HEK293 (cell line): ENCODE data around the gene ZGPAT.

Source experiments
- ATF2 ChIP-seq: fragments of 450-650 bp; formaldehyde crosslinking; IDR thresholded peaks from 2 replicates; pipeline ENCODE4 v1.5.1; 2016; ENCODE audit warnings: missing biosample characterization, missing genetic modification characterization, low read depth
- HOXC10 ChIP-seq: sonication (generic); formaldehyde crosslinking; IDR thresholded peaks from 2 replicates; pipeline ENCODE4 v1.8.1; 2023; ENCODE audit warnings: mild to moderate bottlenecking, missing genetic modification reagents
- KLF9 ChIP-seq: fragments of 450-650 bp; formaldehyde crosslinking; IDR thresholded peaks from 2 replicates; pipeline ENCODE4 v1.5.1; 2016; ENCODE audit warnings: missing biosample characterization, missing genetic modification characterization, low read depth
- PRDM1 ChIP-seq: fragments of 450-650 bp; formaldehyde crosslinking; IDR thresholded peaks from 2 replicates; pipeline ENCODE4; 2016; ENCODE audit warnings: missing biosample characterization, missing genetic modification characterization
- SCRT2 ChIP-seq: fragments of 450-650 bp; formaldehyde crosslinking; IDR thresholded peaks from 2 replicates; pipeline ENCODE4 v1.5.1; 2016; ENCODE audit warnings: missing biosample characterization, missing genetic modification characterization
- ZBTB48 ChIP-seq: fragments of 450-650 bp; formaldehyde crosslinking; IDR thresholded peaks from 2 replicates; pipeline ENCODE4 v1.5.1; 2016; ENCODE audit warnings: missing biosample characterization, missing genetic modification characterization
- ZBTB49 ChIP-seq: fragments of 450-650 bp; formaldehyde crosslinking; IDR thresholded peaks from 2 replicates; pipeline ENCODE4 v1.5.1; 2016; ENCODE audit warnings: missing biosample characterization, missing genetic modification characterization, low read depth
- ZBTB7A ChIP-seq: fragments of 450-650 bp; formaldehyde crosslinking; IDR thresholded peaks from 2 replicates; pipeline ENCODE4 v1.5.1; 2016; ENCODE audit warnings: low read depth, missing biosample characterization, missing genetic modification characterization
- ZNF155 ChIP-seq: fragments of 450-650 bp; formaldehyde crosslinking; IDR thresholded peaks from 2 replicates; pipeline ENCODE4 v1.5.1; 2016; ENCODE audit warnings: missing biosample characterization, missing genetic modification characterization
- ZNF157 ChIP-seq: fragments of 450-650 bp; formaldehyde crosslinking; IDR thresholded peaks from 2 replicates; pipeline ENCODE4 v1.5.1; 2016; ENCODE audit warnings: missing biosample characterization, missing genetic modification characterization
- ZNF239 ChIP-seq: fragments of 450-650 bp; formaldehyde crosslinking; IDR thresholded peaks from 2 replicates; pipeline ENCODE4 v1.5.1; 2016; ENCODE audit warnings: missing biosample characterization, missing genetic modification characterization
- ZNF24 ChIP-seq: fragments of 450-650 bp; formaldehyde crosslinking; IDR thresholded peaks from 2 replicates; pipeline ENCODE4 v1.5.1; 2016; ENCODE audit warnings: missing biosample characterization, missing genetic modification characterization
- ZNF341 ChIP-seq: fragments of 450-650 bp; formaldehyde crosslinking; IDR thresholded peaks from 2 replicates; pipeline ENCODE4; 2016; ENCODE audit warnings: low read depth, missing biosample characterization, missing genetic modification characterization
- ZNF404 ChIP-seq: fragments of 450-650 bp; formaldehyde crosslinking; IDR thresholded peaks from 2 replicates; pipeline ENCODE4 v1.5.1; 2017; ENCODE audit warnings: missing biosample characterization, missing genetic modification characterization
- ZNF423 ChIP-seq: fragments of 450-650 bp; formaldehyde crosslinking; IDR thresholded peaks from 2 replicates; pipeline ENCODE4 v1.5.1; 2016; ENCODE audit warnings: missing biosample characterization, missing genetic modification characterization
- ZNF530 ChIP-seq: fragments of 450-650 bp; formaldehyde crosslinking; IDR thresholded peaks from 2 replicates; pipeline ENCODE4 v1.5.1; 2016; ENCODE audit warnings: low read depth, missing biosample characterization, missing genetic modification characterization
- ZNF585B ChIP-seq: fragments of 450-650 bp; formaldehyde crosslinking; IDR thresholded peaks from 2 replicates; pipeline ENCODE4 v1.5.1; 2016; ENCODE audit warnings: missing biosample characterization, missing genetic modification characterization
- ZNF621 ChIP-seq: fragments of 450-650 bp; formaldehyde crosslinking; IDR thresholded peaks from 2 replicates; pipeline ENCODE4 v1.5.1; 2017; ENCODE audit warnings: missing biosample characterization, missing genetic modification characterization
- ZNF626 ChIP-seq: fragments of 450-650 bp; sonication (Bioruptor Pico); formaldehyde crosslinking; IDR thresholded peaks from 2 replicates; pipeline ENCODE4 v1.5.1; 2018; ENCODE audit warnings: missing biosample characterization, missing genetic modification characterization, inconsistent platforms
- ZNF654 ChIP-seq: fragments of 450-650 bp; formaldehyde crosslinking; IDR thresholded peaks from 2 replicates; pipeline ENCODE4 v1.5.1; 2016; ENCODE audit warnings: low read depth, missing biosample characterization, missing genetic modification characterization
- ZNF701 ChIP-seq: fragments of 450-650 bp; formaldehyde crosslinking; IDR thresholded peaks from 2 replicates; pipeline ENCODE4 v1.5.1; 2016; ENCODE audit warnings: missing biosample characterization, missing genetic modification characterization
- ZSCAN16 ChIP-seq: fragments of 450-650 bp; formaldehyde crosslinking; IDR thresholded peaks from 2 replicates; pipeline ENCODE4 v1.5.1; 2016; ENCODE audit warnings: missing biosample characterization, missing genetic modification characterization
- TF ChIP-seq, protein P1 (sequence below): fragments of 450-650 bp; formaldehyde crosslinking; IDR thresholded peaks from 2 replicates; pipeline ENCODE4 v1.5.1; 2016; ENCODE audit warnings: missing biosample characterization, missing genetic modification characterization
- TF ChIP-seq, protein P2 (sequence below): fragments of 450-650 bp; formaldehyde crosslinking; IDR thresholded peaks from 2 replicates; pipeline ENCODE4 v1.5.1; 2016; ENCODE audit warnings: missing biosample characterization, missing genetic modification characterization
- TF ChIP-seq, protein P3 (sequence below): fragments of 450-650 bp; formaldehyde crosslinking; conservative IDR thresholded peaks from 2 replicates; pipeline ENCODE4 v1.5.1; 2016; ENCODE audit warnings: low read depth, missing biosample characterization, missing genetic modification characterization
- TF ChIP-seq, protein P4 (sequence below): fragments of 450-650 bp; formaldehyde crosslinking; IDR thresholded peaks from 2 replicates; pipeline ENCODE4 v1.5.1; 2017; ENCODE audit warnings: missing biosample characterization, missing genetic modification characterization
- TF ChIP-seq, protein P5 (sequence below): fragments of 450-650 bp; formaldehyde crosslinking; IDR thresholded peaks from 2 replicates; pipeline ENCODE4 v1.5.1; 2016; ENCODE audit warnings: missing biosample characterization, missing genetic modification characterization

Gene ZGPAT

GRCh38 chr20:63706852-63707557 is 834 bp upstream of the ZGPAT start (continued):
- TF ChIP-seq ZBTB49 (tag by site-specific recombination) (no peak), ZNF621 (tag by site-specific recombination) (no peak), ZNF585B (tag by site-specific recombination) (no peak), ZNF404 (tag by site-specific recombination) (no peak), KLF9 (tag by site-specific recombination) (no peak), ZNF155 (no peak), ZBTB48 (tag by site-specific recombination) (no peak), ZNF341 (tag by site-specific recombination) (peak; percentile 36; the same call in 1 of the 2 replicates), ZNF157 (tag by site-specific recombination) (no peak), ZNF239 (no peak), ATF2 (tag by site-specific recombination) (no peak), ZNF423 (no peak), ZBTB7A (tag by site-specific recombination) (peak; percentile 15; the same call in 1 of the 2 replicates), ZNF701 (no peak), ZNF24 (tag by site-specific recombination) (no peak), ZNF626 (tag by site-specific recombination) (no peak), ZNF530 (tag by site-specific recombination) (no peak), ZSCAN16 (tag by site-specific recombination) (no peak), PRDM1 (tag by site-specific recombination) (no peak), SCRT2 (tag by site-specific recombination) (no peak), HOXC10 (CRISPR knock-in tag) (no peak), ZNF654 (tag by site-specific recombination) (peak; percentile 44)
- TF ChIP-seq, protein P1, sequence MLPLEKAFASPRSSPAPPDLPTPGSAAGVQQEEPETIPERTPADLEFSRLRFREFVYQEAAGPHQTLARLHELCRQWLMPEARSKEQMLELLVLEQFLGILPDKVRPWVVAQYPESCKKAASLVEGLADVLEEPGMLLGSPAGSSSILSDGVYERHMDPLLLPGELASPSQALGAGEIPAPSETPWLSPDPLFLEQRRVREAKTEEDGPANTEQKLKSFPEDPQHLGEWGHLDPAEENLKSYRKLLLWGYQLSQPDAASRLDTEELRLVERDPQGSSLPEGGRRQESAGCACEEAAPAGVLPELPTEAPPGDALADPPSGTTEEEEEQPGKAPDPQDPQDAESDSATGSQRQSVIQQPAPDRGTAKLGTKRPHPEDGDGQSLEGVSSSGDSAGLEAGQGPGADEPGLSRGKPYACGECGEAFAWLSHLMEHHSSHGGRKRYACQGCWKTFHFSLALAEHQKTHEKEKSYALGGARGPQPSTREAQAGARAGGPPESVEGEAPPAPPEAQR (tag by site-specific recombination), result no peak
- TF ChIP-seq, protein P2, sequence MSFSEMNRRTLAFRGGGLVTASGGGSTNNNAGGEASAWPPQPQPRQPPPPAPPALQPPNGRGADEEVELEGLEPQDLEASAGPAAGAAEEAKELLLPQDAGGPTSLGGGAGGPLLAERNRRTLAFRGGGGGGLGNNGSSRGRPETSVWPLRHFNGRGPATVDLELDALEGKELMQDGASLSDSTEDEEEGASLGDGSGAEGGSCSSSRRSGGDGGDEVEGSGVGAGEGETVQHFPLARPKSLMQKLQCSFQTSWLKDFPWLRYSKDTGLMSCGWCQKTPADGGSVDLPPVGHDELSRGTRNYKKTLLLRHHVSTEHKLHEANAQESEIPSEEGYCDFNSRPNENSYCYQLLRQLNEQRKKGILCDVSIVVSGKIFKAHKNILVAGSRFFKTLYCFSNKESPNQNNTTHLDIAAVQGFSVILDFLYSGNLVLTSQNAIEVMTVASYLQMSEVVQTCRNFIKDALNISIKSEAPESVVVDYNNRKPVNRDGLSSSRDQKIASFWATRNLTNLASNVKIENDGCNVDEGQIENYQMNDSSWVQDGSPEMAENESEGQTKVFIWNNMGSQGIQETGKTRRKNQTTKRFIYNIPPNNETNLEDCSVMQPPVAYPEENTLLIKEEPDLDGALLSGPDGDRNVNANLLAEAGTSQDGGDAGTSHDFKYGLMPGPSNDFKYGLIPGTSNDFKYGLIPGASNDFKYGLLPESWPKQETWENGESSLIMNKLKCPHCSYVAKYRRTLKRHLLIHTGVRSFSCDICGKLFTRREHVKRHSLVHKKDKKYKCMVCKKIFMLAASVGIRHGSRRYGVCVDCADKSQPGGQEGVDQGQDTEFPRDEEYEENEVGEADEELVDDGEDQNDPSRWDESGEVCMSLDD (tag by site-specific recombination), result peak; percentile 36; the same call in 1 of the 2 replicates
- TF ChIP-seq, protein P3, sequence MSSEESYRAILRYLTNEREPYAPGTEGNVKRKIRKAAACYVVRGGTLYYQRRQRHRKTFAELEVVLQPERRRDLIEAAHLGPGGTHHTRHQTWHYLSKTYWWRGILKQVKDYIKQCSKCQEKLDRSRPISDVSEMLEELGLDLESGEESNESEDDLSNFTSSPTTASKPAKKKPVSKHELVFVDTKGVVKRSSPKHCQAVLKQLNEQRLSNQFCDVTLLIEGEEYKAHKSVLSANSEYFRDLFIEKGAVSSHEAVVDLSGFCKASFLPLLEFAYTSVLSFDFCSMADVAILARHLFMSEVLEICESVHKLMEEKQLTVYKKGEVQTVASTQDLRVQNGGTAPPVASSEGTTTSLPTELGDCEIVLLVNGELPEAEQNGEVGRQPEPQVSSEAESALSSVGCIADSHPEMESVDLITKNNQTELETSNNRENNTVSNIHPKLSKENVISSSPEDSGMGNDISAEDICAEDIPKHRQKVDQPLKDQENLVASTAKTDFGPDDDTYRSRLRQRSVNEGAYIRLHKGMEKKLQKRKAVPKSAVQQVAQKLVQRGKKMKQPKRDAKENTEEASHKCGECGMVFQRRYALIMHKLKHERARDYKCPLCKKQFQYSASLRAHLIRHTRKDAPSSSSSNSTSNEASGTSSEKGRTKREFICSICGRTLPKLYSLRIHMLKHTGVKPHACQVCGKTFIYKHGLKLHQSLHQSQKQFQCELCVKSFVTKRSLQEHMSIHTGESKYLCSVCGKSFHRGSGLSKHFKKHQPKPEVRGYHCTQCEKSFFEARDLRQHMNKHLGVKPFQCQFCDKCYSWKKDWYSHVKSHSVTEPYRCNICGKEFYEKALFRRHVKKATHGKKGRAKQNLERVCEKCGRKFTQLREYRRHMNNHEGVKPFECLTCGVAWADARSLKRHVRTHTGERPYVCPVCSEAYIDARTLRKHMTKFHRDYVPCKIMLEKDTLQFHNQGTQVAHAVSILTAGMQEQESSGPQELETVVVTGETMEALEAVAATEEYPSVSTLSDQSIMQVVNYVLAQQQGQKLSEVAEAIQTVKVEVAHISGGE, result peak; percentile 44; the same call in 1 of the 2 replicates
- TF ChIP-seq, protein P4, sequence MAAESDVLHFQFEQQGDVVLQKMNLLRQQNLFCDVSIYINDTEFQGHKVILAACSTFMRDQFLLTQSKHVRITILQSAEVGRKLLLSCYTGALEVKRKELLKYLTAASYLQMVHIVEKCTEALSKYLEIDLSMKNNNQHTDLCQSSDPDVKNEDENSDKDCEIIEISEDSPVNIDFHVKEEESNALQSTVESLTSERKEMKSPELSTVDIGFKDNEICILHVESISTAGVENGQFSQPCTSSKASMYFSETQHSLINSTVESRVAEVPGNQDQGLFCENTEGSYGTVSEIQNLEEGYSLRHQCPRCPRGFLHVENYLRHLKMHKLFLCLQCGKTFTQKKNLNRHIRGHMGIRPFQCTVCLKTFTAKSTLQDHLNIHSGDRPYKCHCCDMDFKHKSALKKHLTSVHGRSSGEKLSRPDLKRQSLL (tag by site-specific recombination), result no peak
- TF ChIP-seq, protein P5, sequence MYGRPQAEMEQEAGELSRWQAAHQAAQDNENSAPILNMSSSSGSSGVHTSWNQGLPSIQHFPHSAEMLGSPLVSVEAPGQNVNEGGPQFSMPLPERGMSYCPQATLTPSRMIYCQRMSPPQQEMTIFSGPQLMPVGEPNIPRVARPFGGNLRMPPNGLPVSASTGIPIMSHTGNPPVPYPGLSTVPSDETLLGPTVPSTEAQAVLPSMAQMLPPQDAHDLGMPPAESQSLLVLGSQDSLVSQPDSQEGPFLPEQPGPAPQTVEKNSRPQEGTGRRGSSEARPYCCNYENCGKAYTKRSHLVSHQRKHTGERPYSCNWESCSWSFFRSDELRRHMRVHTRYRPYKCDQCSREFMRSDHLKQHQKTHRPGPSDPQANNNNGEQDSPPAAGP, result no peak
